ENCODE results near the gene PMEPA1.

PMEPA1 gene

GRCh38 chr20:57622201-57622570, 87.6 kb downstream of the PMEPA1 start:
- TF ChIP-seq EZH2phosphoT487 (IDR thresholded peaks at IDR 0.05; ENCODE audit: borderline replicate concordance, low read length) (no peak), CTCF (IDR thresholded peaks at IDR 0.05; ENCODE audit: low read depth, low read length, poor library complexity, severe bottlenecking) (no peak)
- H3K4me1 ChIP-seq (ENCODE audit: control insufficient read depth, low read length), result peaks cover 52% of the 10 kb centered on the region
- H3K27me3 ChIP-seq (ENCODE audit: control insufficient read depth, low read length), result peaks cover 73% of the 10 kb centered on the region
- no peak overlapping the region for H3K4me3 ChIP-seq (ENCODE audit: low read length)
- H4K20me1 ChIP-seq (ENCODE audit: control insufficient read depth, insufficient read depth, low read depth, low read length), result peaks cover 19% of the 10 kb centered on the region
- H3F3A ChIP-seq (ENCODE audit: control insufficient read depth, insufficient read depth), result peaks cover 25% of the 10 kb centered on the region
- no peak overlapping the region for H3K27ac ChIP-seq (ENCODE audit: low read depth, low read length)
- H3K79me2 ChIP-seq (ENCODE audit: control insufficient read depth, low read length), result no peaks in the 10 kb centered on the region
- H3K36me3 ChIP-seq (ENCODE audit: control insufficient read depth, low read length), result no peaks in the 10 kb centered on the region
- no peaks in the 10 kb centered on the region for H3K9me2 ChIP-seq (replicated peaks; ENCODE audit: control insufficient read depth, low read length)
- peaks cover 7% of the 10 kb centered on the region; the same call in 1 of the 2 replicates for H3K9me3 ChIP-seq (ENCODE audit: control insufficient read depth, insufficient read depth, low read length)
- no peak overlapping the region for H3K4me2 ChIP-seq (ENCODE audit: low read length)

GRCh38 chr20:57621421-57622200, 88.2 kb downstream of the PMEPA1 start:
- Histone ChIP-seq H3K4me1 (ENCODE audit: control insufficient read depth, low read length) (peaks cover 50% of the 10 kb centered on the region), H3K9me2 (replicated peaks; ENCODE audit: control insufficient read depth, low read length) (no peaks in the 10 kb centered on the region), H3K27ac (ENCODE audit: low read depth, low read length) (no peak overlapping the region), H3K27me3 (ENCODE audit: control insufficient read depth, low read length) (peaks cover 78% of the 10 kb centered on the region), H3K36me3 (ENCODE audit: control insufficient read depth, low read length) (no peaks in the 10 kb centered on the region), H3F3A (ENCODE audit: control insufficient read depth, insufficient read depth) (peaks cover 23% of the 10 kb centered on the region), H3K4me3 (ENCODE audit: low read length) (peak overlapping the region; percentile 41), H3K4me2 (ENCODE audit: low read length) (peak overlapping the region; percentile 69), H3K79me2 (ENCODE audit: control insufficient read depth, low read length) (no peaks in the 10 kb centered on the region), H3K9me3 (ENCODE audit: control insufficient read depth, insufficient read depth, low read length) (peaks cover 7% of the 10 kb centered on the region; the same call in 1 of the 2 replicates), H4K20me1 (ENCODE audit: control insufficient read depth, insufficient read depth, low read depth, low read length) (peaks cover 23% of the 10 kb centered on the region)
- TF ChIP-seq EZH2phosphoT487 (IDR thresholded peaks at IDR 0.05; ENCODE audit: borderline replicate concordance, low read length), result no peak
- no peak for TF ChIP-seq CTCF (IDR thresholded peaks at IDR 0.05; ENCODE audit: low read depth, low read length, poor library complexity, severe bottlenecking)

GRCh38 chr20:57620999-57621398, 88.8 kb downstream of the PMEPA1 start:
- peaks cover 50% of the 10 kb centered on the region for H3K4me1 ChIP-seq (ENCODE audit: control insufficient read depth, low read length)
- H3K9me3 ChIP-seq (ENCODE audit: control insufficient read depth, insufficient read depth, low read length), result peaks cover 7% of the 10 kb centered on the region; the same call in 1 of the 2 replicates
- H3K4me2 ChIP-seq (ENCODE audit: low read length), result peak overlapping the region; percentile 69
- peaks cover 23% of the 10 kb centered on the region for H4K20me1 ChIP-seq (ENCODE audit: control insufficient read depth, insufficient read depth, low read depth, low read length)
- no peaks in the 10 kb centered on the region for H3K79me2 ChIP-seq (ENCODE audit: control insufficient read depth, low read length)
- TF ChIP-seq CTCF (IDR thresholded peaks at IDR 0.05; ENCODE audit: low read depth, low read length, poor library complexity, severe bottlenecking) (no peak), EZH2phosphoT487 (IDR thresholded peaks at IDR 0.05; ENCODE audit: borderline replicate concordance, low read length) (no peak)
- H3K27ac ChIP-seq (ENCODE audit: low read depth, low read length), result no peak overlapping the region
- H3K9me2 ChIP-seq (replicated peaks; ENCODE audit: control insufficient read depth, low read length), result no peaks in the 10 kb centered on the region
- H3K4me3 ChIP-seq (ENCODE audit: low read length), result peak overlapping the region; percentile 41
- H3F3A ChIP-seq (ENCODE audit: control insufficient read depth, insufficient read depth), result peaks cover 22% of the 10 kb centered on the region
- H3K27me3 ChIP-seq (ENCODE audit: control insufficient read depth, low read length), result peaks cover 85% of the 10 kb centered on the region
- no peaks in the 10 kb centered on the region for H3K36me3 ChIP-seq (ENCODE audit: control insufficient read depth, low read length)
